ENCODE results near the gene POP5. TPM values are rescaled to one million over a fixed set of nuclear protein-coding genes. Genes with fewer than 3 reads are reported as not detected.

POP5 gene
- total RNA-seq, 1 experiment from 2014 or later: 64.0 TPM

DNA sequence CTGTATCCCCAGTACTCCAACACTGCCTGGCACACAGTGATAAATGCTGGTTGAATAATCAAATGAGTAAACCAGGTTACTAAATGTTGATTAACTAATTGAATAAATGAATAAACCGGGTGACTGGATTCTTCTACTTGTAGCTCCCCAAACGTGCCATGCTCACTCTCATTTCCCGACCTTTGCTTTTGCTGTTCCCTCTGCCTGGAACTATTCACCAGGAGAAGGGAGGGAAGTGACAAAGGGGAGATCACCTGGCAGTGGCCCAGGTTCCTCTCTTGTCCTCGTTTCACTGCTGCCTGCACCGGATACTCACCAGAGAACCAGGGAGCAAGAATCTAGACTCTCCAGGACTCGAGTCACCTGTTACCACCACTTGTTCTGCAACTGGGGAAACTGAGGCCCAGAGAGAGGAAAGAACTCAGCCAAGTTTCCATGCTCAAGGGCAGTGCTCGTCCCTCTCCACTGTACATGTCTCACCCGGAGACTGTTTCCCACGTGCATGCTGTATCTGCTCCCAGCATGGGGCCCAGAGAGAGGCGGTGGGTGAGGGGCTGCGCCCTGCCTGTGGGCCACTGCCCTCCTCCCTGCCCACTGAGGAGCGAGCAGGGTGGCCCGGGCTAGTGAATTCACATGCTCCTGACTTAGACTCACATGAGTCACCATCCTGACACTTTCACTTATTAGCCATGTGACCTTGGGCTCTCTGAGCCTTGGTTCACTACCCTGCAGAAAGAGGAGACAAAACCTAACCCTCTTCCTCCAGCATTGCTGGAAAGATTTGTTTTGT is 17.7 kb upstream of the POP5 start:
- no peak overlapping the region for H3K27ac ChIP-seq (ENCODE audit: insufficient read length, low read depth, low read length)
- no peak overlapping the region for H3K18ac ChIP-seq (ENCODE audit: insufficient read length, low read depth, low read length)
- no peaks in the 10 kb centered on the region for H3K79me1 ChIP-seq (ENCODE audit: insufficient read depth, low read depth, low read length, poor library complexity, severe bottlenecking)
- no peak overlapping the region for H4K91ac ChIP-seq (ENCODE audit: insufficient read length, low read depth, low read length)
- no peak overlapping the region for H3T11ph ChIP-seq (ENCODE audit: low read length)
- no peak overlapping the region for H3K56ac ChIP-seq (ENCODE audit: insufficient read length, low read depth, low read length)
- no peaks in the 10 kb centered on the region for H3K36me3 Mint-ChIP-seq (ENCODE audit: insufficient read depth in 1 of 3, low read depth in 3 of 3)
- no peaks in the 10 kb centered on the region; the same call in 1 of the 2 replicates for H3K4me1 ChIP-seq (ENCODE audit: insufficient read depth, low read length)
- H3K4ac ChIP-seq (ENCODE audit: low read depth, low read length): no peak overlapping the region
- no peak overlapping the region for H2AFZ ChIP-seq (ENCODE audit: low read length)
- H4K8ac ChIP-seq (replicated peaks; ENCODE audit: insufficient read length, low read depth, low read length): no peak overlapping the region
- no peak overlapping the region for H3K4me2 ChIP-seq (ENCODE audit: insufficient read depth, insufficient read length, low read length)
- peaks cover 14 to 26% of the 10 kb centered on the region in 2 experiments for H3K4me1 Mint-ChIP-seq
- no peak overlapping the region for H2AK5ac ChIP-seq (ENCODE audit: insufficient read length, low read length)
- H3K14ac ChIP-seq (ENCODE audit: insufficient read depth, low read length): no peak overlapping the region
- H3K27me3 Mint-ChIP-seq (ENCODE audit: low read depth): no peaks in the 10 kb centered on the region; the same call in none of the 2 replicates
- no peak overlapping the region for H4K5ac ChIP-seq (ENCODE audit: insufficient read length, low read depth, low read length)
- no peak overlapping the region for H3K23ac ChIP-seq (ENCODE audit: insufficient read length, low read depth, low read length)
- H4K20me1 ChIP-seq (ENCODE audit: control insufficient read depth, insufficient read depth, insufficient read length): no peaks in the 10 kb centered on the region
- H2BK5ac ChIP-seq (ENCODE audit: insufficient read length, low read length): no peak overlapping the region
- no peaks in the 10 kb centered on the region; a peak in 1 of 5 replicates for H3K9me3 Mint-ChIP-seq
- no peak overlapping the region for H2BK20ac ChIP-seq (ENCODE audit: low read depth, low read length, poor library complexity, severe bottlenecking)
- H2BK12ac ChIP-seq (ENCODE audit: insufficient read length, low read depth, low read length): no peak overlapping the region
- H3K27ac Mint-ChIP-seq: no peak overlapping the region; a peak in 1 of 7 replicates
- no peaks in the 10 kb centered on the region for H3K27me3 ChIP-seq (ENCODE audit: insufficient read depth, low read length)
- no peak overlapping the region for H3K9ac ChIP-seq (ENCODE audit: extremely low read depth, insufficient read length, low read length)
- no peak overlapping the region for H2BK120ac ChIP-seq (ENCODE audit: low read depth, low read length, poor library complexity, severe bottlenecking)
- TF ChIP-seq, protein P1, sequence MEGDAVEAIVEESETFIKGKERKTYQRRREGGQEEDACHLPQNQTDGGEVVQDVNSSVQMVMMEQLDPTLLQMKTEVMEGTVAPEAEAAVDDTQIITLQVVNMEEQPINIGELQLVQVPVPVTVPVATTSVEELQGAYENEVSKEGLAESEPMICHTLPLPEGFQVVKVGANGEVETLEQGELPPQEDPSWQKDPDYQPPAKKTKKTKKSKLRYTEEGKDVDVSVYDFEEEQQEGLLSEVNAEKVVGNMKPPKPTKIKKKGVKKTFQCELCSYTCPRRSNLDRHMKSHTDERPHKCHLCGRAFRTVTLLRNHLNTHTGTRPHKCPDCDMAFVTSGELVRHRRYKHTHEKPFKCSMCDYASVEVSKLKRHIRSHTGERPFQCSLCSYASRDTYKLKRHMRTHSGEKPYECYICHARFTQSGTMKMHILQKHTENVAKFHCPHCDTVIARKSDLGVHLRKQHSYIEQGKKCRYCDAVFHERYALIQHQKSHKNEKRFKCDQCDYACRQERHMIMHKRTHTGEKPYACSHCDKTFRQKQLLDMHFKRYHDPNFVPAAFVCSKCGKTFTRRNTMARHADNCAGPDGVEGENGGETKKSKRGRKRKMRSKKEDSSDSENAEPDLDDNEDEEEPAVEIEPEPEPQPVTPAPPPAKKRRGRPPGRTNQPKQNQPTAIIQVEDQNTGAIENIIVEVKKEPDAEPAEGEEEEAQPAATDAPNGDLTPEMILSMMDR (conservative IDR thresholded peaks at IDR 0.05): no peak
- DNase-seq: no peak
- no peaks in the 10 kb centered on the region for H3K23me2 ChIP-seq (ENCODE audit: insufficient read length, low read depth, low read length, poor library complexity, severe bottlenecking)
- H3K9me3 ChIP-seq (ENCODE audit: control insufficient read depth, low read depth, low read length): no peaks in the 10 kb centered on the region
- H3K4me3 Mint-ChIP-seq: no peak overlapping the region; a peak in 1 of 5 replicates
- no peak overlapping the region for H2BK15ac ChIP-seq (ENCODE audit: low read depth, low read length)
- no CpG with 5 or more reads among the region's 13 CpGs for WGBS (ENCODE audit: extremely low coverage, insufficient read length, low lambda C conversion rate)
- no peaks in the 10 kb centered on the region for H3K79me2 ChIP-seq (ENCODE audit: insufficient read depth, low read length)

Measured in H9 (cell line).